ENCODE data around the gene PIN1.
A peak's percentile ranks its signal among the peaks of the same experiment; 100 is the strongest.

The PIN1 gene

DNA sequence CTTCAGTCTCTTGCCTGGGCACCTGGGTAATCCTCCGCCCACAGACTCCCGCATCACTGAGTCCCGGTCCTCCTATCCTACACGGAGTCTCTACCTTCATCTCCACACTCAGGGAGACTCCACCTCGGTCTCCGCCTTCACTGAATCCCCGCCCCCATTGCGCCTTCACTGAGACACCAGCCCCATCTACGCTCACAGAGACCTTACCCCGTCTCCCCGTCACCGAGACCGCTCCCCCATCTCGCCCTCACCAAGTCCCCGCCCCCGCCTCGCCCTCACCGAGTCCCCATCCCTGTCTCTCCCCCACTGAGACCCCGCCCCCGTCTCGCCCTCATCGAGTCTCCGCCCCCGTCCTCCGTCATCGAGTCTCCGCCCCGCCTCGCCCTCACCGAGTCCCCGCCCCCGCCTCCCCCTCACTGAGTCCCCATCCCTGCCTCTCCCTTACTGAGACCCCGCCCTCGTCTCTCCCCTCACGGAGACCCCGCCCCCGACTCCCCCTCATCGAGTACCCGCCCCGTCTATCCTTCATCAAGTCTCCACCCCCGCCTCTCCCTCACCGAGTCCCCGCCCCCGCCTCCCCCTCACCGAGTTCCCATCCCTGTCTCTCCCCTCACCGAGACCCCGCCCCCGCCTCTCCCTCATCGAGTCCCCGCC lies 43.4 kb upstream of the PIN1 start:
- peaks cover 4% of the 10 kb centered on the region for H3K9me3 Mint-ChIP-seq
- H3K27me3 Mint-ChIP-seq (ENCODE audit: low read depth, poor library complexity), result no peaks in the 10 kb centered on the region
- peak overlapping the region; percentile 83 for H3K4me3 Mint-ChIP-seq
- DNase-seq, result peak; percentile 99
- peaks cover 4% of the 10 kb centered on the region for H3K36me3 Mint-ChIP-seq (ENCODE audit: low read depth)
- H3K27ac Mint-ChIP-seq, result peak overlapping the region; percentile 88
- H3K4me1 Mint-ChIP-seq, result peaks cover 46% of the 10 kb centered on the region
- TF ChIP-seq, protein P1, sequence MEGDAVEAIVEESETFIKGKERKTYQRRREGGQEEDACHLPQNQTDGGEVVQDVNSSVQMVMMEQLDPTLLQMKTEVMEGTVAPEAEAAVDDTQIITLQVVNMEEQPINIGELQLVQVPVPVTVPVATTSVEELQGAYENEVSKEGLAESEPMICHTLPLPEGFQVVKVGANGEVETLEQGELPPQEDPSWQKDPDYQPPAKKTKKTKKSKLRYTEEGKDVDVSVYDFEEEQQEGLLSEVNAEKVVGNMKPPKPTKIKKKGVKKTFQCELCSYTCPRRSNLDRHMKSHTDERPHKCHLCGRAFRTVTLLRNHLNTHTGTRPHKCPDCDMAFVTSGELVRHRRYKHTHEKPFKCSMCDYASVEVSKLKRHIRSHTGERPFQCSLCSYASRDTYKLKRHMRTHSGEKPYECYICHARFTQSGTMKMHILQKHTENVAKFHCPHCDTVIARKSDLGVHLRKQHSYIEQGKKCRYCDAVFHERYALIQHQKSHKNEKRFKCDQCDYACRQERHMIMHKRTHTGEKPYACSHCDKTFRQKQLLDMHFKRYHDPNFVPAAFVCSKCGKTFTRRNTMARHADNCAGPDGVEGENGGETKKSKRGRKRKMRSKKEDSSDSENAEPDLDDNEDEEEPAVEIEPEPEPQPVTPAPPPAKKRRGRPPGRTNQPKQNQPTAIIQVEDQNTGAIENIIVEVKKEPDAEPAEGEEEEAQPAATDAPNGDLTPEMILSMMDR (IDR thresholded peaks at IDR 0.05), result no peak

DNA sequence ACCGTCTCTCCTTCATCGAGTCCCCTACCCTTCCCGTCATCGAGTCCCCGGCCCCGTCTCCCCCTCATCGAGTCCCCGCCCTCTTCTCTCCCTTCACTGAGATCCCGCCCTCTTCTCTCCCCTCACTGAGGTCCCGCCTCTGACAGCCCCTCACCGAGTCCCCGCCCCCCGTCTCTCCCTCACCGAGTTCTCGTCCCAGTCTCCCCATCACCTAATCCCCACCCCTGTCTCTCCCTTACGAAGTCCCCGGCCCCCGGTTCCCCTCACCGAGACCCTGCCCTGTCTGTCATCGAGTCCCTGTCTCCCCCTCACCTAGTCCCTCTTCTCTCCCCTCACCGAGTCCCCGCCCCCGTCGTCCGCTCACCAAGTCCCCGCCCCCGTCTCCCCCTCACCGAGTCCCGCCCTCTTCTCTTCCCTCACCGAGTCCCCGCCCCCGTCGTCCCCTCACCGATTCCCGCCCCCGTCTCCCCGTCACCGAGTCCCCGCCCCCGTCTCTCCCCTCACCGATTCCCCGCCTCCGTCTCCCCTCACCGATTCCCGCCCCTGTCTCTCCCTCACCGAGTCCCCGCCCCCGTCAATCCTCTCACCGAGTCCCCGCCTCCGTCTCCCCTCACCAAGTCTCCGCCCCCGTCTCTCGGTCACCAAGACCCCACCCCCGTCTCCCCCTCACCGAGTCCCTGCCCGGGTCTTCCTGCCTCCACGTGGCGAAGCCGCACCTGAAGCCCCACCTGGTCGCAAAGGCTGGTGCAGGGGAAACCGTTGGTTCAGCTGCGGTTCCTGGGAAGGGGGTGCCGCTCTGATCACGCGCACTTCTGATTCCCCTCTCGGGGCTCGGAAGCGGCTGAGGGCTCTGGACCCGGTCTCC lies 42.7 kb upstream of the PIN1 start:
- peak; percentile 95 for DNase-seq
- Mint-ChIP-seq H3K4me1 (peaks cover 44% of the 10 kb centered on the region), H3K4me3 (peak overlapping the region; percentile 83), H3K36me3 (ENCODE audit: low read depth) (peaks cover 3% of the 10 kb centered on the region), H3K9me3 (peaks cover 3% of the 10 kb centered on the region), H3K27ac (peak overlapping the region; percentile 61), H3K27me3 (ENCODE audit: low read depth, poor library complexity) (no peaks in the 10 kb centered on the region)
- TF ChIP-seq, protein P1 (IDR thresholded peaks at IDR 0.05), result no peak

DNA sequence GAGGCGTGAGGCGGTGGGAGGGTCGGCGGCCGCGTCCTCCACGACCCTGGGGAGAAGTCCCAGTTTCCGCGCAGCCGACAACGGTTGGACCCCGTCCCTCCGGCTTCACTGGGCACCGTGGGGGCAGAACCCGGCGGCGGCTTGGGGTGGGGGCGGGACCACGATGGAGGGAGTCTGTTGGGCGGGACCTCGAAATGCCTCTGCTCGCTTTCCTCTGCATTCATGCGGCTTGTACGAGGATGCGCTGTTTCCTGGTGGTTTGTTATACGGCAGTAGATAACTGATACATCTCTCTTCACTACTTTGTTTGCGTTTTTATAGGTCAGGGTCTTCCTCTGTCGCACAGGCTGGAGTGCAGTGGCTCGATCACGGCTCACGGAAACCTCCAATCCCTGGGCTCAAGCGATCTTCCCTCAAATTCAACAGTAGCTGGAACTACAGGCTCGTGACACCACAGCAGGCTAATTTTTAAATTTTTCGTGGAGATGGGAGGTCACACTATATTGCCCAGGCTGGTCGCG lies 42.0 kb upstream of the PIN1 start:
- Mint-ChIP-seq H3K4me3 (peak overlapping the region; percentile 83), H3K4me1 (peaks cover 40% of the 10 kb centered on the region), H3K36me3 (ENCODE audit: low read depth) (no peaks in the 10 kb centered on the region), H3K27ac (peak overlapping the region; percentile 45), H3K9me3 (no peaks in the 10 kb centered on the region), H3K27me3 (ENCODE audit: low read depth, poor library complexity) (no peaks in the 10 kb centered on the region)
- TF ChIP-seq, protein P1 (IDR thresholded peaks at IDR 0.05), result no peak
- no peak for DNase-seq

DNA sequence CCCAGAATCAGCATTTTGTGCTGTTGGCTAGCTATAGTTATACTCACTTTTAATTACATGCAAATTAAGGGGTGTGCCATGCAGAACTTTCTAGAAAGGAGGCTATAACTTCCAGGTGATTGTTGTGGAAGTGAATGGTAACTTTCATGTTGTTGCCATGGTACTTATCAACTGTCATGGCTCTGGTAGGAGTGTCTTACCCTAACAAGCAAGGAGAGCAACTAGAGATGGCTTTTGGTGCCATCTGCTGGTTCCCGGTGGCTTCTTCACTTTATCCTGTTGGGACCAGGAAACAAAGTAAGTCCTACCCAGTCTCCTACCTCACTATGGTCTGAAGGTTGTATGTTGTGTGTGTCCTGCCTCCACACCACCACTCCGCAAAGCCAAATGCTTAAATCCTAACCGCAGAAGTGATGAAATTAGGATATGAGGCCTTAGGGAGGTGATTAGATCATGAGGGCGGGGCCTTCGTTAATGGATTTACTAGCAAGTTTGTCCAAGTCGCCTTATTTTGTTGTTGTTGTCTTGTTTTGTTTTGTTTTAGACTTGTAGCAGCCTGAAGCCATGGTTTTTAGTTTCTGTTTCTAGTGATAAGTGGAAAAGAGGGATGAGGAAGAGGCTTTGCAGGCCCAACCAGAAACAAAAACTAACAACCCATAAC lies 38.9 kb upstream of the PIN1 start:
- Mint-ChIP-seq H3K4me1 (peaks cover 13% of the 10 kb centered on the region), H3K27ac (no peak overlapping the region), H3K27me3 (ENCODE audit: low read depth, poor library complexity) (peaks cover 4% of the 10 kb centered on the region), H3K9me3 (no peaks in the 10 kb centered on the region), H3K36me3 (ENCODE audit: low read depth) (no peaks in the 10 kb centered on the region), H3K4me3 (no peak overlapping the region)
- DNase-seq, result peak; percentile 75
- TF ChIP-seq, protein P1 (IDR thresholded peaks at IDR 0.05), result peak; percentile 76

DNA sequence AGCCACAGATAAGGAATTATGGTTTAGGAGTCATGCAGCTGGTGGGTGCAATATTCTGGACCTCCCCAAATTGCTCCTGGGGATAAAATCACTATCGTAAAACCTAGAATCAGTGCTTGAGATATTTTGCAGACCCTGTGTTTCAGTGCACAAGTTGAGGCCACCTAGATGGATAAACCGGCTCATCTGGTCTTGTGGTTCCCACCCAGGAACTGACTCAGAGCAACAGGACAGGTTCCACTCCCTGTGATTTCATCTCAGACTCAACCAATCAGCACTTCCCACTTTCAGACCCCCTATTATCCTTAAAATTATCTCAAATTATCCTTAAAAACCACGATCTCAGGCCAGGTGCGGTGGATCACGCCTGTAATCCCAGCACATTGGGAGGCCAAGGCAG lies 37.2 kb upstream of the PIN1 start:
- Mint-ChIP-seq H3K36me3 (ENCODE audit: low read depth) (peaks cover 8% of the 10 kb centered on the region), H3K9me3 (no peaks in the 10 kb centered on the region), H3K27me3 (ENCODE audit: low read depth, poor library complexity) (peaks cover 4% of the 10 kb centered on the region), H3K4me1 (peaks cover 8% of the 10 kb centered on the region), H3K4me3 (no peak overlapping the region), H3K27ac (no peak overlapping the region)
- no peak for DNase-seq
- TF ChIP-seq, protein P1 (IDR thresholded peaks at IDR 0.05), result no peak
